Urinary bladder (tissue), 4 donors: ENCODE measurements around the gene CHST1. TPM values are rescaled to one million over a fixed set of nuclear protein-coding genes. Genes with fewer than 3 reads are reported as not detected.

Source experiments
- DNase-seq: peaks from one replicate; pipeline ENCODE4 v3.0.0-alpha.2; 2015; ENCODE audit errors: extremely low spot score
- H3K27ac ChIP-seq: one replicate; pipeline ENCODE4 v1.5.1; 2013; ENCODE audit warnings: low read depth, mild to moderate bottlenecking, moderate library complexity
- H3K36me3 ChIP-seq: one replicate; pipeline ENCODE4 v1.6.1; 2013; ENCODE audit warnings: mild to moderate bottlenecking, moderate library complexity; ENCODE audit not compliant: insufficient read depth
- H3K4me1 ChIP-seq: one replicate; pipeline ENCODE4 v1.6.1; 2013; ENCODE audit warnings: mild to moderate bottlenecking, moderate library complexity; ENCODE audit not compliant: insufficient read depth
- H3K4me3 ChIP-seq: one replicate; pipeline ENCODE4 v1.5.1; 2013; ENCODE audit warnings: low read depth, low read length
- WGBS: extraction: QIAGEN DNeasy Blood & Tissue Kit; methylation state at CpG from one replicate; pipeline ENCODE4 v1.1.7; 2013; 5-methylcytosine and 5-hydroxymethylcytosine counted together
- polyA plus RNA-seq: library from polyadenylated mRNA; stranded (reverse); fragments of 200-250 nt; gene quantifications from one replicate; pipeline ENCODE4 v1.2.3, GENCODE V29; 2013
- small RNA-seq: library from RNA; depleted of rRNA; stranded (forward); fragments of <200 nt; gene quantifications from one replicate; pipeline ENCODE3, GENCODE V24; 2014
- total RNA-seq: library from RNA; depleted of rRNA; stranded (reverse); fragments of >200 nt; gene quantifications from one replicate; pipeline ENCODE4 v1.2.3, GENCODE V29; 2014
- donor health status: healthy with polysubstance abuse.
- donor health status: healthy.

Gene CHST1
- total and polyA plus RNA-seq, 2 donors = 2.7 to 4.2 TPM

- Histone ChIP-seq H3K4me3 (no peak overlapping the region), H3K27ac (no peak overlapping the region), H3K4me1 (no peaks in the 10 kb centered on the region), H3K36me3 (no peaks in the 10 kb centered on the region)
- 39% methylated on average over 1 of the region's 1 CpG for WGBS
- no peak for DNase-seq
Observed at GRCh38 chr11:45605051-45605450, 60.4 kb downstream of the CHST1 start.

GRCh38 chr11:45603946-45604682 is 61.3 kb downstream of the CHST1 start:
- no peaks in the 10 kb centered on the region for H3K4me1 ChIP-seq
- DNase-seq = no peak
- WGBS = 42% methylated on average over 11 of the region's 11 CpGs
- no peak overlapping the region for H3K4me3 ChIP-seq
- H3K27ac ChIP-seq = no peak overlapping the region
- no peaks in the 10 kb centered on the region for H3K36me3 ChIP-seq

DNA sequence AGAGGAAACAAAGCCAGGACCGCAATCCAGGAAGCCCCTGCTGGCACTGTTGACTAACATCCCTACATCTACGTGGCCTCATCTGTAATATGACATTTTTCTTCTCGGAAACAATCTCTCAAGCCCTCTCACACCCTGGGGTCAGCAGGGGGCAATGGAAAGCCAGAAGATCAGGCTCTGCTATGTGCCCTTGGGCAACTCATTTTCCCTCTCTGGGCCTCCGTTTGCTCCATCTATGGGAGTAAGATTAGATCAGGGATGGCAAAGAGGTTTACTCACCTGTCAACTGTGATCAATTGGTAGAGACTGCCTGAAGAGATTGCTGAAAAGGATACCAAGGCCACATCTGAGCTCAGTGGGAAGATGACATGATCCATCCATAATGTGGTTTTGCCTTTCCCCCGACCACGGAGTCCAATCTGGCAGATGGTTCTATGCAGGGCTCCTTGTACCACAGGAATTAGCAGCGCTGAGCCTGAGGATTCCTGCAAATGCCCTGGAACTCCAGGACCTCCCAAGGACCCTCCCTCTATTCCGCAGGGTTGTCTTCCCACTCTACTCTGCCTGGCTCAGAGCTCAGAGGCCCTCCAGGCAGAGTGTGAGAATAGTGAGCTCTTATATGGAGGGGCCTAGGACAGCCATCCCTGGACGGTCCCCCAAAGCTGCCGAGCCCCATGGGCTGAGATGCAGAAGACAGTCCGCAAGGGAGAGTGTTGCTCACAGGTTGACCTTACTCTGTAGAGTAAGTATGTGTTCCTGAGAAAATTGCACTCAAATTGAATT is 66.1 kb downstream of the CHST1 start:
- Histone ChIP-seq H3K4me3 (no peak overlapping the region), H3K36me3 (no peaks in the 10 kb centered on the region), H3K4me1 (no peaks in the 10 kb centered on the region), H3K27ac (no peak overlapping the region)
- no peak for DNase-seq
- 84% methylated on average over 11 of the region's 11 CpGs for WGBS

Small RNA genes lying within 50 kb of the gene (small RNA-seq; reads per million reads assigned to genes)
- gene MIR7154 = not detected

Other genes starting within 250 kb of the CHST1 start
- 6.2 TPM for gene SLC35C1, start 139.5 kb upstream of the CHST1 start, total RNA-seq
- 19.2 TPM for gene SLC35C1, start 139.5 kb upstream of the CHST1 start, polyA plus RNA-seq
- 31.0 TPM for gene CRY2, start 181.9 kb upstream of the CHST1 start, total RNA-seq
- 32.4 TPM for gene CRY2, start 181.9 kb upstream of the CHST1 start, polyA plus RNA-seq
- 8.3 TPM for gene MAPK8IP1, start 220.0 kb upstream of the CHST1 start, total RNA-seq
- gene MAPK8IP1, start 220.0 kb upstream of the CHST1 start, polyA plus RNA-seq = 11.0 TPM
- 0.58 TPM for gene FREY1, start 241.6 kb upstream of the CHST1 start, total RNA-seq
- gene FREY1, start 241.6 kb upstream of the CHST1 start, polyA plus RNA-seq = 0.37 TPM